Measurements from ENCODE around the gene ITK. TPM values are rescaled to one million over a fixed set of nuclear protein-coding genes. Genes with fewer than 3 reads are reported as not detected.
A peak's percentile ranks its signal among the peaks of the same experiment; 100 is the strongest.

ITK gene
- total RNA-seq, 1 donor from 2014 or later: 0.05 TPM

DNA sequence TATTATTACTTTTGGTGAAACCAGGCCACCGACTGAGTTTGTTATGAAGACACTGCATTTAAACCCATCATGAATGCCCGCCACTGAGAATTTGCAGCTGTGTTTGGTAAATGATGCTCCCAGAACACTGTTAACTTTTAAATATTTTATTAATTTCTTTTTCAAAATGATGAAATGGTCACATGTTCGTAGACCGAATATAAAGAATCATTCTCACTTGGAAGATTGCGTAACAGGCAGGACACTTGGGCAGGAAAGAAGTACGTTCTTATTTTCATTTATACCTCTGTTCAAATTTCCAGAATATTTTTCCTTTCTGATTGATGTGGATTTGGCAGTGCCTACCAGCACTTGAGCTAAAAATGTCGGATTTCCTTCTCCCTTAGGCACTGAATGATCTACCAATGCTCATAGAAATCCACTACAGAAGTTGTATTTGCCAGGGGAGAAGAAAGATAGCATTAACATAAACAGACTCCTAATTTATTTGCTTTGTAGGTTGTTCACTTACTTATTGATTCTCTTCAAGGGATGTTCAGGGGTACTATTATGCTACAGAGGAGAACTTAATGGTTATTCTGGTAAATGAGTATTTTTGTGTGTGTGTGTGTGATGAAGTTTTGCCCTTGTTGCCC is 99.1 kb downstream of the ITK start:
- no peak for DNase-seq (ENCODE audit: low read depth)

DNA sequence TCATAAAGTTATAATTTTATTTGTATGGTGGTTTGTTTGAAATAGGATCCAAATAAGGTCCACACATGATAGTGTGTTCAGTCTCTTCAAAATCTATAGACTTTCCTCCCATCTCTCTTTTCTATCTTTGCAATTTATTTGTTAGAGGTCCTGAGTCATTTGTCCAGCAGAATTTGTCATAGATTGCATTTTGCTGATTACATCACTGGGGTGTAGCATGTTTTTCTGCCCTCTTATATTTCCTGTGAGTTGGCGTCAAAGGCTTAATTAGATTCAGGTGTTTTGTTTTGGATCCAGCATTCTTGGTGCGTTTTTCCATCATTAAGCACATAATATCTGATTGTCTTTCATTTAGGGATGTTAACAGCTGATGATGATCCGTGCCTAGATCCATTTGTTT is 100.3 kb downstream of the ITK start:
- peak; percentile 46 for DNase-seq (ENCODE audit: low read depth)

DNA sequence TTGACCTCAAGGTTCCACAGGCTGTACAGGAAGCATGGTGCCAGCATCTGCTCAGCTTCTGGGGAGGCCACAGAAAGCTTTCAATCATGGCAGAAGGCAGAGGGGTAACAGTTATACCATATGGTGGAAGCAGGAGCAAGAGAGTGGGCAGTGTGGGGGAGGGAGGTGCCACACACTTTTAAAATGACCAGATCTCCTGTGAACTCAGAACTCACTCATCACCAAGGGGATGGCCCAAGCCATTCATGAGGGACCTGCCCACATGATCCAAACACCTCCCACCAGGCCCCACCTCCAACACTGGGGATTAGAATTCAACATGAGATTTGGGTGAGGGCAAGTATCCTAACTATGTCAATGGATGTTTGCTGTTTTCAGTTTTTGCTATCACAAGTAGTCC is 101.5 kb downstream of the ITK start:
- DNase-seq (ENCODE audit: low read depth): no peak

DNA sequence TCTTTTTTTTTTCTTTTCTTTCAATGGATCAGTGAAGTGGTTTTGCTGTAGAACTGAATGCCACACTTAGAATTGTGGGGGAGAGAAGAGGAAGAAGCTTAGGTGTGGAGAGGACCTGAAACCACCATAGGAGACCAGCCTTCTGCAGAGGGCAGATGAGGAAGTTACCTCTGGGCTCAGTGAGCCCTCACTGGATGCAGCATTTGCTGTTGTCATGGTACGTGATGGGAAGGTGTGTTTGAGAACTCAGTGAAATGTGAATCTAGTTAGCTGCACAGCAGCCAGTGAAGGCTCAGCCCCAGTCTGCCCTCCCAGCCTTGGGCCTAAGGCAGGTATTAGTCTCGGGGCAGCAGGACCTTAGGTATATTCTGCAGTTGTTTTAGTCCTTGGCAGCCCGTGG is 102.8 kb downstream of the ITK start:
- no peak for DNase-seq (ENCODE audit: low read depth)

DNA sequence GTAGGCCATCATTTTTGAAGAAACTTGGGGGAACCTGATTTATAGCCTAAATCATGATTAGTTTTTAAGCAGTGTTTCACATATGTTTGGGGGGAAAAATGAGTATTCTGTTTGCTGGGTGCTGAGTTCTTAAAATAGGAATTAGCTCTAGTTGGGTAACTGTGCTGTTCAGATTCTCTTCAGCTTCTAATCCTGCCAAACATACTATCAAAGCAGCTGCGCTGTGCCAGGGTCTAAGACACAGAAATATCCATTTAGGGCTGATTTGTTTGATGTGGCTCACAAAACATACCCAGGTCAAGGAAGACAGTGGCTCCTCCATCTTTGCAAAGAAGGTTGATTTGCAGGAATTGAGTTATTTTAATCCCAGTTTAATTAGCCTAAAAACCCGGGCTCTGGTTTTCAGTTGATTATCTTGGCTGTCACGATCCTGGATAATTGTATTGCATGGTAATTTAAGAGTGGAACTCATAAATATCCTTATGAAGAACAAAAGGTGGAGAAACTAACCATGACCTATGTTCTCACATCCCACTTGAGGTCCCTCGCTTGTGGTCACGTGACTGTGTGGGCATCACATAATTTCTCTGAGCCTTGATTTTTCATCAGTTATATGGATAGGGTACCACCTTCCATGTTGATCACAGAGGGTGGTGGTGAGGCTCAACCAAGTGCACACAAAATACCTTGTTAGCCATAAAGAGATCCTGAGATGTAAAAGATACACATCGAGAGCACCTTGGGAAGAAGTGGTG is 104.0 kb downstream of the ITK start:
- DNase-seq (ENCODE audit: low read depth): no peak

DNA sequence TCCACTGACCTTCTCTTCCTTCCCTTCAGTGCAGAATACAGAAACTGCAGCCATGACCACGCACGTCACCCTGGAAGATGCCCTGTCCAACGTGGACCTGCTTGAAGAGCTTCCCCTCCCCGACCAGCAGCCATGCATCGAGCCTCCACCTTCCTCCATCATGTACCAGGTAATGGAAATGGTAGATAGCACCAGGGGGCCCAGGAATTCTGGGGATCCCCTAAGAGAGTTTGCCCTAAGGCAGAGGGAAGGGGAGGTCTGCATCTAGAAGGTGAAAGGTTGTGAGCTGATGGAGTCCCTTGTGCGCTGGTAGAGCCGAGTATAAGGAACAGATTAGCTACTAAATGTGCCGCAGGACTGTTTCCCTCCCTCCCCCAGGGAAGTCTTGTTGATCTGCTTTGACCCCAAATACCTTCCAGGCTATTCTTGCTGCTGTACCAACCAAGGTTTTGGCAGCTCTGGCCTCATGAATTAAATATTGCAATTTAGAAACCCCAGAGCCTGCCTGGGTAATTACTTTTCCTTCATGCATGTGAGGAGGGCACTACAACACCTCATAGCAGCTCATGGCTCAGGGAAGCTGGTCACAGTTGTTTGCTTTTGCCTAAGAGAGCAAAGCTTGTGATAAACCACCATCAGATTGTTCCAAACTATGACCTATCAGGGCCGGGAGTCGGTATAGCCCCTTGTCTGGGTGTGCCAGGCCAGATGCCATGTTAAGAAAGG is 104.8 kb downstream of the ITK start:
- peak; percentile 86 for DNase-seq (ENCODE audit: low read depth)

DNA sequence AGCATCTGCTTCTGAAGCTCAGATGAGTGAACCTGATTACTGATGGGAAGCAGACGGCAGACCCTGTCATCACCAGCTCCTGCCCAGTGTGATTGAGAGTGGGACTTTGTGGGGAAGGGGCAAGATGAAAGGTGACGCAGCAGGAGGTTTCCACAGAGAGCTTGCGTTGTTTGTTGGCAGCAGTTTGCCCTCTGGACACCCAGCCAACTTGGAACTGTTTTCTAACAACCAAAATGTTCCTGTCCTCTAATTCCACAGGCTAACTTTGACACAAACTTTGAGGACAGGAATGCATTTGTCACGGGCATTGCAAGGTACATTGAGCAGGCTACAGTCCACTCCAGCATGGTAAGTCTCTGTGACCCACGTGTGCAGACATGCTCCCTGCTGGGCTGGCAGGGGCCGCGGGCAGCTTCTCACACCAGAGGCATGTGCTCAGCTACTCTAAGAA is 106.1 kb downstream of the ITK start:
- DNase-seq (ENCODE audit: low read depth): peak; percentile 41

DNA sequence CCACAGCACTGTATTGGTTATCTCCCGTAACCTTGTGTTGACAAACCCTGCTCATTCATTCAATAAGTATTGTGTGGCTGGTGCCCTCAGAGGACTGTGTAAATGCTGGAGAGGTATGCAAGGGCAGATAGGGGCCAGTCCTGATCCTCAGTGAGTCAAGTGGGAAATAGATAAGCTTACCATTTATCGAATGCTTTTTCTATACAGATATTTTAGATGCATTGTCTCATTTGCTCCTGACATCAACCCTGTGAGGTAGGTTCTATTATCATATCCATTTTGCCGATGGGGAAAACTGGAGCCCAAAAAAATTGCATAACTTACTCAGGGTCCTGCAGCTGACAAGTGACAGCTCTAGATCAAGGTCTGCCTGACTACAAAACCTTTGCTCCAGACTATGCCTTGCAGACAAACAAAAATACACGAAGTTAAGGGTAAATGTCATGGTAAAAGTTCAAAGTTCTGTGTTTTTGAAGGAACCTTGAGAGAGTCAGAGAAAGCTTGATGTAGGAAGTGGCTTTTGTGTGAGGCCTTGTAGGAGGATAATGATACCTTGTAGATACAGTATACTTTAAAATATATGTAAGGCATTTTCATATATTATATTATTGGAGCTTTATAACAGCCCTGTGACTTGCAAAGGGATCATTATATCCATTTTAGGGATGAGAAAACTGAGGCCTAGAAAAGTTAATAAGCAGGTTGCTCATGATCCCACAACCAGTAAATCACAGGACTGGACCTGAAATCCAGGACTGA is 107.9 kb downstream of the ITK start:
- DNase-seq (ENCODE audit: low read depth): no peak

DNA sequence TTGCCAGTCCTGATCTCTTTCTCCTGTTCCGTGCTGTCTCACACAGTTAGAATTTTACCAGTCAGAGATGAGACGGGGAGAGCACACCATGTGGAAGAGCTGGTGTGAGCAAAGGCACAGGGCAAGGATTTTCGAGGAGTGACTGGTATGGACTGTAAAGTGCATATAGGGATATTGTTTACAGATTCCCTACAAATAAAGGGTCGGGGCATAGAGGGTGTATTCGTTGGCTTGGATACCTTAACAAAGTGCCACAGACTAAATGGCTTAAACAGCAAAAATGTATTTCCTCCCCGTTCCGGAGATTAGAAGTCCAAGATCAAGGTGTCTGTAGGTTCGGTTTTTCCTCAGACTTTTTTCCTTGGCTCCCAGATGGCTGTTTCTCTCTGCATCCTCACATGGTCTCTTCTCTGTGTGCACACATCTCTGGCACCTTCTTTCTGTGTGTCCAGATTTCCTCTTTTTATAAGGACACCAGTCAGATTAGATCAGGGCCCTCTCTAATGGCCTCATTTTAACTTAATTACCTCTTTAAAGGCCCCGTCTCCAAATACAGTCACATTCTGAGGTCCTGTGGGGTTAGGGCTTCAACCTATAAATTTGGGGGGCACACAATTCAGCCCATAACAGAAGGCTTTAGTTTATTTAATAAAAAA is 108.7 kb downstream of the ITK start:
- DNase-seq (ENCODE audit: low read depth): no peak

DNA sequence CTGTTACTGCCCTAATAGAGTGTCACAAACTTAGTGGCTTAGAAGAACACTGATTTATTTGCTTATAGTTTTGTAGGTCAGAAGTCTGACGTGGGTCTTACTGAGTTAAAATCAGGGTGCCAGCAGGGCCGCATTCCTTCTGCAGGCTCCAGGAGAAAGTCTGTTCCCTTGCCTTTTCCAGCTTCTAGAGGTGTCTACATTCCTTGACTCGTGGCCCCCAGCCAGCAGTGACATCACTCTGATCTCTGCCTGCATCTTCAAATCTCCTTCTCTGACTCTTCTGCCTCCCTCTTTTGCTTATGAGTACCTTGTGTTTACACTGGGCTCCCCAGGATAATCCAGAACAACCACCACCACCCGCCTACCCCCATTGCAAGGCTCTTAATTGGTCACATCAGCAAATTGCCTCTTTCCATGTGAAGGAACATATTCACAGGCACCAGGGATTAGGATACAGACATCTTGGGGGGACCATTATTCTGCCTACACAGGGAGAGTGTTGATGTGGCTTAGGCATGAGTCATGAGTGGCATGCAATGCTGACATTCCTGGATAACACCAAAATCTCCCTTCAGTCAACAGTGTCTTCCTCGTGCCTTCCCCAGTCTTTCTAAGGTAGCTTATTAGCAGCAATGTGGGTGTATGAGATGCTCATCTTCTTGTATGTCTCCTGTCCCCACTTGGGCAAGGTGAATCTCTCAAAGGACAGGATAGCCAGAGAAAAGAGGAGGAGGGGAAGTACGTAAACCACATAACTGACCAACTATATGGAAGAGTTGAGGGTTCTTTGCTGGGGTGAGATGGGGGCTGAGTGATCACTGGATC is 109.7 kb downstream of the ITK start:
- DNase-seq (ENCODE audit: low read depth): peak; percentile 90

DNA sequence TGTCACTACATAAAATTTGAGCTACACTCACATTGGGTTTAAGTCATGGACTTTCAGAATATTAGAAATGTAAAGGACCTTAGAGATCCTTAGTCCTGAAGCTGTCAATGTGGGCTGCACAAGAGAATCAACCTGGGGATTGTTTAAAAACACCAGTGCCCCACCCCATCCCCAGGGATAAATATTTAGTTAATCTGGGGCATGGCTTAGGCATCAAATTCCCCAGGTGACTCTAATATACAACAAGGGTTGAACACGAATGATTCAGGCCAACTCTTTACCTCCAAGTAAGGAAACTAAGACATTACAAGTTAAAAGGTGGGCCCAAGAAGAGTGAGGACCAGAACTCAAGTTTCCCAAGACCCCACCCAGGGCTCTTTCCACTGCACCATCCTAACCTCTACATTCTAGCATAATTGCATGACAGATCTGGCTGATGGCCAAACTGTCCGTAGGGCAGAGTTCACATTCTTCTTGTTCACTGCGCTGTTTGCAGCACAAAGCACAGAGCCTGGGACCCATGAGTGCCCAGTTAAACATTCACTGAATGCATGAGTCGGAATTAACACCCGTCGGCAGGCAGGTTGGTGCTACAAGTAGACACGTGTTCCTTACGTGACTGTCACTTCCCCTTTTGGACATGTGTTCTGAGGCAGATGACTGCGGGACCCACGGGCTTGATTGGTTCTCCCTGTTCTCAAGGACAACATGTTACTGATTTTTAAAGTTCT is 110.5 kb downstream of the ITK start:
- peak; percentile 99 for DNase-seq (ENCODE audit: low read depth)

DNA sequence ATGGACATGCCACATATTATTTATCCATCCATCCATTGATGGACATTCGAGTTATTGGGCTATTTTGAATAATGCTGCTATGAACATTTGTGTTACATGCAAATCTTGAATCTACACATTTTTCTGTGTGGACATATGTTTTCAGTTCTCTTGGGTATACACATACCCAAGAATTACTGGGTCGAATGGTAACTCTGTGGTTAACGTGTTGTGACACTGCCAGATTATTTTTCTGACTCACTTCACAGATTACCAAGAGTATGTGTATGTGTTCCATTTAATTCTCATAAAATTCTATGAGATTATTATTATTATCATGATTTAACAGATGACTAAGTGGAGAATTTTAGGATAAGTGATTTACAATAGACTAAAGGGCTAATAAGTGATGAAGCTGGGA is 112.0 kb downstream of the ITK start:
- no peak for DNase-seq (ENCODE audit: low read depth)

DNA sequence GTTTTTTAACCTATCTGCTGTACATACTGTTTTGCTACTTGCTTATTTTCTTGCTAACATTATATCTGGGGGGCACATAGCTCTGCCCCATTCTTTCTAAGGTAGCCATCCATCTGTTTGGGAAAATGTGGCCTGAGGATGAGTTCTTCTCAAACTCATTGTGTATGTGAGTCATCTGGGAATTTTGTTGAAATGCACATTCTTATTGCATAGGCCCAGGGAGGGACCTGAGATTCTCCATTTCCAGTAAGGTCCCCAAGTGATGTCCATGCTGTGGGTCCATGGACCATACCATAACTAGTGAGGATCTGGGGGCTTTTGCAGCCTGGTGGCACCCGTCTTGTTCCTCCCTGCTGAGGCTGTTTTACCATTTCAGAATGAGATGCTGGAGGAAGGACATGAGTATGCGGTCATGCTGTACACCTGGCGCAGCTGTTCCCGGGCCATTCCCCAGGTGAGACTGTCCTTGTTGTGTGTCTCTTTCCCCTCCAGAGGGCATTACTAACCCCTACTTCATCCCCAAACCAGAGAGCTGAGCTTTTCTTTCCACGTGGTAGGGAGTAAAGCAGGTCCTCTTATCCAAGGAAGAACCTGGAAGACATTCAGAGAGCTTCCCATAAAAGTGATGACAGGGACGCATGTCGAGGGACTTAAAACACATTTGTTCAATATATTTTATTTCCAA is 113.9 kb downstream of the ITK start:
- DNase-seq (ENCODE audit: low read depth): no peak

DNA sequence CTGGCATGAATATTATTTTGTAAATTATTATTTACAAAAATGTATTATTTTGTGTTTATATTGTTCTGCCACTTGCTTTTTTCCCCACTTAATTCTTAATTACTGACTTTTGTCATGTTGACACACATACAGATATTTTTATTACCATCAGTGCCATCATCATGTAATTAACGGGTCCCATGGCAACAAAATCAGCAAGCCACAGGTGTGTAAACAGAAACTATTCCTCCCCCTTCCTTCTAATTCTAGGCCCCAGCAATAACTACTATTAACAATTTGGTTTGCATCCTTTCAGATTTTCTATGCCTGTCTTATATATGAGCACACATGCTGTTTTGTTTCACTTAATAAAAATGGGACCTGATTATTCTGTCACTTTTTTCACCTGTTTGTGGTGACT is 114.6 kb downstream of the ITK start:
- DNase-seq (ENCODE audit: low read depth): no peak

DNA sequence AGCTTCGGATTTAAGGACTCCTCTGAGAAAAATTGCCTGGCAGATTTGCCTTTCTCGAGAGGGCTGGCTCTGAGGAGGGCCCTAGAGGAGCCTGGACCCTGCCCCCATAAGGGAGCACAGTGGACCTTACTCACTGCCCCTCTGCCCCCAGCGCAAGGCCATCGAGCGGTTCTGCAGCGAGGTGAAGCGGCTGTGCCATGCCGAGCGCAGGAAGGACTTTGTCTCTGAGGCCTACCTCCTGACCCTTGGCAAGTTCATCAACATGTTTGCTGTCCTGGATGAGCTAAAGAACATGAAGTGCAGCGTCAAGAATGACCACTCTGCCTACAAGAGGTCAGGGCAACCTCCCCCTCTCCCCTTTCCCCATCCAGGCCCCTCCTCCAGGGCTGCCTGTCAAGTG is 119.9 kb downstream of the ITK start:
- DNase-seq (ENCODE audit: low read depth): no peak

DNA sequence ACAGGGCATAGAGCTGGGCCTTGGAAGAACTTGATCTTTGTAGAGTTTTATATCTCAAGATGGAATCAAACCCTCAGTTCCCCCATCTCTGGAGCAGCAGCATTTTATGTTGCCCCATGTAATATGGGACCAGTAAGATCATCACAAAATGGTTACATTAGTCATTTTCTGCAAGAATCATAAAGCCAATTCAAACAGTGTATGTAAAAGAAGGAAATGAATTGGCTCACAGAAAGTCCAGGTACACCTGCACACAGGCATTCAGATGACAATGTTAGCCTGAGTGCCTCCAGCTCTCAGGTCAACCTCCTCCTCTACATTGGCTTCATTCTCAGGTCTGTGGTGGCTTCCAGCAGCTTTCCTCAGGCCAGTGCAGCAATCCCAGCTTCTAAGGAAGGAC is 120.4 kb downstream of the ITK start:
- DNase-seq (ENCODE audit: low read depth): no peak

DNA sequence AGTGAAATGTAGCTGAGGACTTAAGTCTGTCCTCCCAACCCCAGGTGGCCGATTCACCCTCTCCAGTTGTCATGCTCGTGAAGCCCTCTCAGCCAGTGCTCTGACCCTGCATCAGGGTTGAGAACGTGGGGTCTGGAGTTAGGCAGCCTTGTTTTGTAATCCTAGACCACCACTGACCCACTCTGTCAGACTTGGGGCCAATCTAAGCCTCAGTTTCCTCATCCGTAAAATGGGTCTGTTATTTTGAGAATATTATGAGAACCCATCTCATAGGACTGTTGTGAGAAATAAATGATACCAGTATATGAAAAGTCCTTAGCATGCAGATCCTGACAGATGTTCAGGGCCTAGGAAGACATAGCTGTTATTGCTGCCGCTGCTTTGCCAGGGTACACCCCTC is 122.4 kb downstream of the ITK start:
- DNase-seq (ENCODE audit: low read depth): no peak

DNA sequence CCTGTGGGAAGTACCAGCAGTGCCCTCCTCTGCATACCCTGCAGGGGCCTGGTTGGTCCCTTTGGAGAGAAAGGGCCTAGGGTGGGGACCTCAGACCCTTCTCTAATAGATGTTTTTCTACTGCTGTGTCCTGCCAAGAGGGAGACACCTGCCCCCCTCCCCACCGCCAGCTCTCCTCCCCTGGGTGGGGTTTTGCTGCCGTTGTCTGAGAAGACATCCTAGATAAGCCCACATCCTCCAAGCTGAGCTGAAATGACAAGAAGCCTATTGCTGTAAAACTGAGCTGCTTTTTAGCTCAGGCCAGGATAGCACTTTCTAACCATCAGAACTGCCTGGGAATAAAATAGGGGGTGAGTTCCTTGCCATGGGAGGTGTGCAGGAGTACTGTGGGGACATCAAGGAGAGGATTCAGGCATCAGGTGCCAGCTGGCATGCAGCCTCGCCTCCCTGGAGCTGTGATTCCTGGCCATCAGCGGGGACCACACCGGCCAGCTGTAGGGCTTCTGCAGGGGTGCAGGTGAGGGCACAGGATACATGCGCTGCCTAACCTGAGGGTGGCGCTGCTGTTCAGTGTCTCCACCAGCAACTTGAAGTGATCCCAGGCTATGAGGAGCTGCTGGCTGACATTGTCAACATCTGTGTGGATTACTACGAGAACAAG is 123.2 kb downstream of the ITK start:
- DNase-seq (ENCODE audit: low read depth): no peak
